ENCODE results near the gene HERC4. TPM values are rescaled to one million over a fixed set of nuclear protein-coding genes. Genes with fewer than 3 reads are reported as not detected.

Gene HERC4
- polyA plus RNA-seq, 1 donor from 2014 or later = 19.7 TPM

- Mint-ChIP-seq H3K4me1 (no peaks in the 10 kb centered on the region), H3K36me3 (no peaks in the 10 kb centered on the region), H3K27me3 (peaks cover 2% of the 10 kb centered on the region), H3K9me3 (no peaks in the 10 kb centered on the region), H3K4me3 (no peak overlapping the region), H3K27ac (no peak overlapping the region)
Observed at GRCh38 chr10:68103261-68103878, 28.3 kb upstream of the HERC4 start.

- no peak overlapping the region for H3K27ac Mint-ChIP-seq
Observed at GRCh38 chr10:68101066-68101465, 26.0 kb upstream of the HERC4 start.

GRCh38 chr10:68099736-68100135 lies 24.7 kb upstream of the HERC4 start:
- Mint-ChIP-seq H3K27me3 (peaks cover 2% of the 10 kb centered on the region), H3K4me1 (no peaks in the 10 kb centered on the region), H3K27ac (no peak overlapping the region), H3K36me3 (no peaks in the 10 kb centered on the region), H3K9me3 (no peaks in the 10 kb centered on the region), H3K4me3 (no peak overlapping the region)

More at GRCh38 chr10:68101066-68101465, 26.0 kb upstream of the HERC4 start:
- Mint-ChIP-seq H3K27me3 (peaks cover 2% of the 10 kb centered on the region), H3K4me3 (no peak overlapping the region), H3K36me3 (no peaks in the 10 kb centered on the region), H3K4me1 (no peaks in the 10 kb centered on the region), H3K9me3 (no peaks in the 10 kb centered on the region)

GRCh38 chr10:68096913-68097516 lies 21.9 kb upstream of the HERC4 start:
- no peak overlapping the region for H3K4me3 Mint-ChIP-seq
- no peaks in the 10 kb centered on the region for H3K9me3 Mint-ChIP-seq
- H3K27me3 Mint-ChIP-seq = no peaks in the 10 kb centered on the region
- no peak overlapping the region for H3K27ac Mint-ChIP-seq
- H3K36me3 Mint-ChIP-seq = no peaks in the 10 kb centered on the region
- peaks cover 0 to 2% (median 0%) of the 10 kb centered on the region in 3 donors for H3K4me1 Mint-ChIP-seq

- Mint-ChIP-seq H3K4me3 (no peak overlapping the region), H3K27ac (no peak overlapping the region), H3K9me3 (no peaks in the 10 kb centered on the region), H3K36me3 (no peaks in the 10 kb centered on the region), H3K27me3 (no peaks in the 10 kb centered on the region), H3K4me1 (peaks cover 0 to 2% (median 0%) of the 10 kb centered on the region in 3 donors)
Observed at GRCh38 chr10:68095153-68095552, 20.1 kb upstream of the HERC4 start.

GRCh38 chr10:68092512-68092911 lies 17.4 kb upstream of the HERC4 start:
- Mint-ChIP-seq H3K9me3 (no peaks in the 10 kb centered on the region), H3K27ac (no peak overlapping the region), H3K4me1 (peaks cover 0 to 4% (median 0%) of the 10 kb centered on the region in 3 donors), H3K27me3 (no peaks in the 10 kb centered on the region), H3K4me3 (no peak overlapping the region), H3K36me3 (no peaks in the 10 kb centered on the region)

- no peaks in the 10 kb centered on the region for H3K36me3 Mint-ChIP-seq
- no peak overlapping the region for H3K4me3 Mint-ChIP-seq
- no peak overlapping the region for H3K27ac Mint-ChIP-seq
- peaks cover 0 to 4% (median 0%) of the 10 kb centered on the region in 3 donors for H3K4me1 Mint-ChIP-seq
- no peaks in the 10 kb centered on the region for H3K27me3 Mint-ChIP-seq
- no peaks in the 10 kb centered on the region for H3K9me3 Mint-ChIP-seq
Observed at GRCh38 chr10:68090586-68090985, 15.5 kb upstream of the HERC4 start.

- no peaks in the 10 kb centered on the region for H3K36me3 Mint-ChIP-seq
- no peak overlapping the region for H3K27ac Mint-ChIP-seq
- no peaks in the 10 kb centered on the region for H3K9me3 Mint-ChIP-seq
- H3K27me3 Mint-ChIP-seq = no peaks in the 10 kb centered on the region
- no peak overlapping the region for H3K4me3 Mint-ChIP-seq
- H3K4me1 Mint-ChIP-seq = peaks cover 0 to 2% (median 0%) of the 10 kb centered on the region in 3 donors
Observed at GRCh38 chr10:68088740-68089139, 13.7 kb upstream of the HERC4 start.

- Mint-ChIP-seq H3K36me3 (no peaks in the 10 kb centered on the region), H3K4me1 (peaks cover 0 to 2% (median 0%) of the 10 kb centered on the region in 3 donors), H3K4me3 (no peak overlapping the region), H3K9me3 (no peaks in the 10 kb centered on the region), H3K27ac (no peak overlapping the region), H3K27me3 (no peaks in the 10 kb centered on the region)
Observed at GRCh38 chr10:68087685-68088401, 12.8 kb upstream of the HERC4 start.

- Mint-ChIP-seq H3K4me3 (no peak overlapping the region), H3K4me1 (peaks cover 0 to 2% (median 0%) of the 10 kb centered on the region in 3 donors), H3K9me3 (no peaks in the 10 kb centered on the region), H3K27ac (no peak overlapping the region), H3K36me3 (no peaks in the 10 kb centered on the region), H3K27me3 (no peaks in the 10 kb centered on the region)
Observed at GRCh38 chr10:68086910-68087684, 12.0 kb upstream of the HERC4 start.

GRCh38 chr10:68086011-68086410 lies 10.9 kb upstream of the HERC4 start:
- Mint-ChIP-seq H3K4me1 (peaks cover 0 to 2% (median 0%) of the 10 kb centered on the region in 3 donors), H3K9me3 (no peaks in the 10 kb centered on the region), H3K36me3 (no peaks in the 10 kb centered on the region), H3K27ac (peak overlapping the region in 1 of 3 donors; percentile 7), H3K27me3 (no peaks in the 10 kb centered on the region), H3K4me3 (no peak overlapping the region)

- Mint-ChIP-seq H3K27ac (no peak overlapping the region), H3K9me3 (no peaks in the 10 kb centered on the region), H3K4me3 (no peak overlapping the region), H3K36me3 (no peaks in the 10 kb centered on the region), H3K4me1 (peaks cover 0 to 2% (median 0%) of the 10 kb centered on the region in 3 donors), H3K27me3 (no peaks in the 10 kb centered on the region)
Observed at GRCh38 chr10:68084469-68084868, 9.4 kb upstream of the HERC4 start.

GRCh38 chr10:68083953-68084352 lies 8.9 kb upstream of the HERC4 start:
- no peaks in the 10 kb centered on the region for H3K27me3 Mint-ChIP-seq
- H3K4me3 Mint-ChIP-seq = no peak overlapping the region
- H3K27ac Mint-ChIP-seq = no peak overlapping the region
- H3K4me1 Mint-ChIP-seq = peaks cover 0 to 2% (median 0%) of the 10 kb centered on the region in 3 donors
- H3K36me3 Mint-ChIP-seq = no peaks in the 10 kb centered on the region
- no peaks in the 10 kb centered on the region for H3K9me3 Mint-ChIP-seq

GRCh38 chr10:68082872-68083271 lies 7.8 kb upstream of the HERC4 start:
- H3K27me3 Mint-ChIP-seq = no peaks in the 10 kb centered on the region
- no peaks in the 10 kb centered on the region for H3K36me3 Mint-ChIP-seq
- H3K9me3 Mint-ChIP-seq = no peaks in the 10 kb centered on the region
- H3K4me1 Mint-ChIP-seq = no peaks in the 10 kb centered on the region
- H3K27ac Mint-ChIP-seq = no peak overlapping the region
- peak overlapping the region in 1 of 4 donors; percentile 40 for H3K4me3 Mint-ChIP-seq

GRCh38 chr10:68081916-68082315 lies 6.8 kb upstream of the HERC4 start:
- Mint-ChIP-seq H3K9me3 (no peaks in the 10 kb centered on the region), H3K4me1 (no peaks in the 10 kb centered on the region), H3K27me3 (no peaks in the 10 kb centered on the region), H3K4me3 (no peak overlapping the region), H3K36me3 (no peaks in the 10 kb centered on the region), H3K27ac (no peak overlapping the region)

Measured in IgD-negative memory B cell (primary cell).